ENCODE results near the gene VWCE.

DNA sequence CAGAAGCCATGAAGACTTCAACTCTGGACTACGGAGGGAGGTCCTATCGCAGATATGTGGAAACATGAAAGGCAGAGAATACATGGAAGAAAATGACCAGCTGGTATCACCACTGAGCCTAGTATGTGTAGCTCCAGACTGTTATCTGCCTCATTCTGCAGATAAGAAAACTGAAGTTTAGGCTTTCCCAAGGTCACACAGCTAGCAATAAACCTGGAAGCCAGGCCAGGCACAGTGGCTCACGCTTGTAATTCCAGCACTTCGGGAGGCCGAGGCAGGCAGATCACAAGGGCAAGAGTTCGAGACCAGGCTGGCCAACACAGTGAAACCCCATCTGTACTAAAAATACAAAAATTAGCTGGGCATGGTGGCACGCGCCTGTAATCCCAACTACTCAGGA, 15.6 kb upstream of the VWCE start:
- TF ChIP-seq, protein P1, sequence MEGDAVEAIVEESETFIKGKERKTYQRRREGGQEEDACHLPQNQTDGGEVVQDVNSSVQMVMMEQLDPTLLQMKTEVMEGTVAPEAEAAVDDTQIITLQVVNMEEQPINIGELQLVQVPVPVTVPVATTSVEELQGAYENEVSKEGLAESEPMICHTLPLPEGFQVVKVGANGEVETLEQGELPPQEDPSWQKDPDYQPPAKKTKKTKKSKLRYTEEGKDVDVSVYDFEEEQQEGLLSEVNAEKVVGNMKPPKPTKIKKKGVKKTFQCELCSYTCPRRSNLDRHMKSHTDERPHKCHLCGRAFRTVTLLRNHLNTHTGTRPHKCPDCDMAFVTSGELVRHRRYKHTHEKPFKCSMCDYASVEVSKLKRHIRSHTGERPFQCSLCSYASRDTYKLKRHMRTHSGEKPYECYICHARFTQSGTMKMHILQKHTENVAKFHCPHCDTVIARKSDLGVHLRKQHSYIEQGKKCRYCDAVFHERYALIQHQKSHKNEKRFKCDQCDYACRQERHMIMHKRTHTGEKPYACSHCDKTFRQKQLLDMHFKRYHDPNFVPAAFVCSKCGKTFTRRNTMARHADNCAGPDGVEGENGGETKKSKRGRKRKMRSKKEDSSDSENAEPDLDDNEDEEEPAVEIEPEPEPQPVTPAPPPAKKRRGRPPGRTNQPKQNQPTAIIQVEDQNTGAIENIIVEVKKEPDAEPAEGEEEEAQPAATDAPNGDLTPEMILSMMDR (IDR thresholded peaks at IDR 0.05): no peak
- TF ChIP-seq ZFX (IDR thresholded peaks at IDR 0.05; ENCODE audit: borderline replicate concordance): no peak
